Measurements from ENCODE around the gene KDM2B.
A peak's percentile ranks its signal among the peaks of the same experiment; 100 is the strongest.

Gene KDM2B

GRCh38 chr12:121535150-121536053 is 45.4 kb downstream of the KDM2B start:
- DNase-seq (ENCODE audit: low read depth in 2 of 2) = no peak
- TF ChIP-seq CTCF (IDR thresholded peaks at IDR 0.05; ENCODE audit: low read depth, low read length) = no peak
- peak overlapping the region; percentile 39 to 43 for H3K4me3 ChIP-seq (replicated peaks in 1 of 2; ENCODE audit: low read depth in 2 of 2, low read length in 2 of 2)

- no peak for DNase-seq (ENCODE audit: low read depth in 2 of 2)
- H3K4me3 ChIP-seq (replicated peaks in 1 of 2; ENCODE audit: low read depth in 2 of 2, low read length in 2 of 2) = no peak overlapping the region
- TF ChIP-seq CTCF (IDR thresholded peaks at IDR 0.05; ENCODE audit: low read depth, low read length) = no peak
Observed at GRCh38 chr12:121534495-121535148, 46.2 kb downstream of the KDM2B start.

DNA sequence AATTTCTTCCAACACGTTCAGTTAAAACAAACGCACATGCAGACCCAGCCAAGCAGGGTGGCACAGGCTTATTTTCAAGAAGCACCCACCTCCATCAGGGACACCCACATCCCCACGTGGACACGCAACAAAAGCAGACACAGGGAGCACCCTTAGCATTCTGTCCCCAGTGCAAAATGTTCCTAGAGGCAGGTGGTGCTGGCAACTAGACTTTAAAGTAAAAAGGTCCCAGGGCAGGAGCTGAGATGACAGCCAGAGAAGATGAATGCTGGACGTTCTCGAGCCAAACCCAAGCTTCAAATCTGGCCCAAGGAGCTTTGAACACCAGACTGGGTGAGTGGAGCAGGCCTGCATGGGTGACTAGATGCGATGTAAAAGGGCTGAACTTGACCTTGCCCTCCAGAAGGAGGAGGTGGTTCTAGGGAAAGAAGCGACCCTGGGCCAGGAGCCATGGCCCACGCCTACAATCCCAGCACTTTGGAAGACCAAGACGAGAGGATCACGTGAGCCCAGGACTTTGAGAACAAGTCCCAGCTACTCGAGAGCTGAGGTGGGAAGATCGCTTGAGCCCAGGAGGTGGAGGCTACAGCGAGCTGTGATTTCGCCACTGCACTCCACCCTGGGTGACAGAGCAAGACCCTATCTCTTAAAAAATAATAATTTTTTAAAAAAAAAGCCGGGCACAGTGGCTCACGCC is 47.3 kb downstream of the KDM2B start:
- TF ChIP-seq CTCF (IDR thresholded peaks at IDR 0.05; ENCODE audit: low read depth, low read length) = no peak
- no peak for DNase-seq (ENCODE audit: low read depth in 2 of 2)
- H3K4me3 ChIP-seq (replicated peaks in 1 of 2; ENCODE audit: low read depth in 2 of 2, low read length in 2 of 2) = no peak overlapping the region

- no peak for TF ChIP-seq CTCF (IDR thresholded peaks at IDR 0.05; ENCODE audit: low read depth, low read length)
- DNase-seq (ENCODE audit: low read depth in 2 of 2) = peak; percentile 24 to 87
- no peak overlapping the region for H3K4me3 ChIP-seq (replicated peaks in 1 of 2; ENCODE audit: low read depth in 2 of 2, low read length in 2 of 2)
Observed at GRCh38 chr12:121532503-121533393, 48.1 kb downstream of the KDM2B start.

DNA sequence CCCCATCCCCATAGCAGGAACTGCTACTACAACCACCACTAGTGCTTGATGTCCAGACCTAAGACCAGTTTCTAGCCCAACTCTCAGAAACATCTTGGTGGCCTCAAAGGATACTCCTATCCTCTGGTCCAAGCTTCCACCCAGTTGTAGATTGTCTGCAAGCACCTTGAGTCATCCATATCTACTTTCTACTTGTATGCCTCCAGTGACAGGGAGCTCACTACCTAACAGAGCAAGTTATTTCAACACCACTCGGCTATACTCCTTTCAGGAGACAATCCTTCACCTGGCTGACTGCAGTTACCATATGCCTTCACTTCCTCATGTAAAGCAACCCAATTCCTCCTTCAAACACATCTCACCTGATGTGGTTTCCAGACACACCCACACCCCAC is 49.5 kb downstream of the KDM2B start:
- no peak for DNase-seq (ENCODE audit: low read depth in 2 of 2)
- no peak for TF ChIP-seq CTCF (IDR thresholded peaks at IDR 0.05; ENCODE audit: low read depth, low read length)

More for the DNA sequence above, 49.5 kb downstream of the KDM2B start:
- no peak overlapping the region for H3K4me3 ChIP-seq (replicated peaks in 1 of 2; ENCODE audit: low read depth in 2 of 2, low read length in 2 of 2)

Data from cardiac fibroblast (primary cell).